GM10248 (cell line): ENCODE measurements around the gene GYS1.

Experiments
- CTCF ChIA-PET: fragments of 300-600 bp; sonication (Branson Sonifier 250); formaldehyde crosslinking; extraction: SDS; loops from one replicate; lab custom pipeline; 2021; ENCODE audit warnings: antibody characterized with exemption; lab: Yijun Ruan, JAX
- POLR2A ChIA-PET: fragments of 350-650 bp; sonication (Branson Sonifier 250); formaldehyde crosslinking; extraction: SDS; loops from one replicate; lab custom pipeline; 2020; ENCODE audit warnings: antibody characterized with exemption; lab: Yijun Ruan, JAX
- DNase-seq: peaks from one replicate; pipeline ENCODE4 v3.0.0; 2012; ENCODE audit errors: extremely low spot score
- CTCF ChIP-seq: IDR thresholded peaks from 2 replicates; pipeline ENCODE4 v1.5.1; 2012; ENCODE audit warnings: mild to moderate bottlenecking, low read depth; ENCODE audit errors: extremely low read depth, missing control alignments, control extremely low read depth

GYS1 gene

GRCh38 chr19:48991011-48991609 is 2.0 kb downstream of the GYS1 start:
- no peak for DNase-seq
- no peak for TF ChIP-seq CTCF
- ChIA-PET CTCF (interaction anchor here (1.2 to 4.5 kb wide), 7 partner anchors 9 to 203 kb away, joined by 3 to 129 read pairs (median 14); no protein-coding TSS in a partner anchor), POLR2A (interaction anchor here (0.9 kb wide), 2 partner anchors 12 to 25 kb away, joined by 3 read pairs; no protein-coding TSS in a partner anchor)

- DNase-seq, result no peak
- CTCF ChIA-PET, result interaction anchor here (2.0 to 4.5 kb wide), 4 partner anchors 10 to 147 kb away, joined by 9 to 129 read pairs (median 38); no protein-coding TSS in a partner anchor
- TF ChIP-seq CTCF, result no peak
- POLR2A ChIA-PET, result interaction anchor here (0.6 to 0.9 kb wide), 3 partner anchors 11 to 782 kb away, joined by 3 read pairs; no protein-coding TSS in a partner anchor
Measured at GRCh38 chr19:48990400-48990799, 2.7 kb downstream of the GYS1 start.

- CTCF ChIA-PET, result interaction anchor here (0.9 to 4.5 kb wide), 7 partner anchors 8 to 202 kb away, joined by 3 to 129 read pairs (median 5); no protein-coding TSS in a partner anchor
- TF ChIP-seq CTCF, result no peak
- DNase-seq, result no peak
- POLR2A ChIA-PET, result interaction anchor here (0.6 kb wide), 3 partner anchors 31 to 782 kb away, joined by 3 to 5 read pairs (median 4); no protein-coding TSS in a partner anchor
Measured at GRCh38 chr19:48989701-48990291, 3.3 kb downstream of the GYS1 start.

GRCh38 chr19:48988860-48989259 is 4.2 kb downstream of the GYS1 start:
- no peak for DNase-seq
- ChIA-PET POLR2A (interaction anchor here (0.6 to 0.7 kb wide), 2 partner anchors 10 to 108 kb away, joined by 3 to 5 read pairs; no protein-coding TSS in a partner anchor), CTCF (interaction anchor here (0.9 to 1.6 kb wide), 4 partner anchors 9 to 201 kb away, joined by 3 to 5 read pairs (median 4); no protein-coding TSS in a partner anchor)
- no peak for TF ChIP-seq CTCF

GRCh38 chr19:48988286-48988685 is 4.8 kb downstream of the GYS1 start:
- CTCF ChIA-PET, result interaction anchor here (1.1 to 1.6 kb wide), 3 partner anchors 9 to 201 kb away, joined by 3 to 5 read pairs (median 4); no protein-coding TSS in a partner anchor

More at GRCh38 chr19:48988286-48988685, 4.8 kb downstream of the GYS1 start:
- TF ChIP-seq CTCF, result no peak
- DNase-seq, result no peak
- POLR2A ChIA-PET, result interaction anchor here (0.7 kb wide), 1 partner anchor 9 kb away, joined by 3 read pairs; no protein-coding TSS in a partner anchor
